ENCODE data around the gene MRPL22.

MRPL22 gene

DNA sequence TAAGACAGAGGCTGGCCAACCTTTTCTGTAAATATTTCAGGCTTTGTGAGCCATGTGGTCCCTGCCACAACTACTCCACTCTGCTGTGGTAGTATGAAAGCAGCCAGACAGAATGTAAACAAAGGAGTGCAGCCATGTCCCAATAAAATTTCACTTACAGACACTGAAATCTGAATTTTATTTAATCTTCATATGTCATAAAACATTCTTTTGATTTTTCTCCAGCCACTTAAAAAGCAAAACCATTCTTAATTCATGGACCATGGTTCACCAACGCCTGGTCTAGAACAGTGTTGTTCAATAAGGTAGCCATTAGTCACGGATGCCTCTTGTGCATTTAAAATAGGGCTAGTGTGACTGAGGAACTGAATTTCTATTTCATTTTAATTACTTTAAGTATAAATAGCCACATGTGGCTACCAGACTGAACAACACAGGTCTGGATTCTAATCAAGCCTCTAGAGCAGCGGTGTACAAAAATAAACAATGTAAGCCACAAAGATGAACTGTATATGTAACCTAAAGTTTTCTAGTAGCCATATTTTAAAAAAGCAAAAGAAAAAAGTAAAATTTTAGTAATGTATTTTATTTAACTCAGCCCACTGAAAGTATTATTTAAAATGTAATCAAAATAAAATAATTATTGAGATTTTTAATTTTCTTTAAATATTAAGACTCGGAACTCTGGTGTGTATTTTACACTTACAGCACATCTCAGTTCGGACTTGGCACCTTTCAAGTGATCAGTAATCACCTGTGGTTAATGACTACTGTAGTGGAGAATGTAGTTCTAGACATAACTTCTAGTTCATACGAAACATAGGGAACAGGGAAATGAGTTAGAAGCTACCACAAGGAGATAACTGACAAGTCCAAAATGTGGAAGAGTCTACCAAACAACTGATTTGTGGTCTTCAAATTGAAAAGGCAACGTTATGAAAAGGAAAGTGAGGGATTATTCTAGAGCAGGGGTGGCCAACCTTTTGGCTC is 17.1 kb upstream of the MRPL22 start:
- no peak for TF ChIP-seq YY1 (IDR thresholded peaks at IDR 0.05; ENCODE audit: low read depth)
- TF ChIP-seq, protein P1, sequence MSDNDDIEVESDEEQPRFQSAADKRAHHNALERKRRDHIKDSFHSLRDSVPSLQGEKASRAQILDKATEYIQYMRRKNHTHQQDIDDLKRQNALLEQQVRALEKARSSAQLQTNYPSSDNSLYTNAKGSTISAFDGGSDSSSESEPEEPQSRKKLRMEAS (IDR thresholded peaks at IDR 0.05) = no peak

DNA sequence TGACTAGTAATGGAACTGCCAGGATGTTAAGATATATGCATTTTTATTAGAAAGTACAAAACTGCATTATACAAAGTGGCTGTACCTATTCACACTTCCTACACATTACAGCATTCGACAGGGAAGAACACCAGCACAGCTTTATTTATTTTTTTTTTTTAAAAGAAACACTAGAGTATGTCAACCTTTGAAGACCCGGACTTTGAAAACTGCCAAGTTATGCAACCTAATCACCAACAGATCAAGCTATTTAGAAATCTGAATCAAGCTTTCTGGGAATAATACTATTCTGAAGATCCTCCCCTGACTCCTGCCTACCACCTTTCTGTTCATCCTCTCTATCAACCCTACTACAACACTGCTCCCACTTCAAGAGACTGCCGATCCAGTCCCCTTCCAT is 7.3 kb upstream of the MRPL22 start:
- no peak for TF ChIP-seq FOXM1 (IDR thresholded peaks at IDR 0.05; ENCODE audit: borderline replicate concordance, low read depth)
- TF ChIP-seq, protein P2, sequence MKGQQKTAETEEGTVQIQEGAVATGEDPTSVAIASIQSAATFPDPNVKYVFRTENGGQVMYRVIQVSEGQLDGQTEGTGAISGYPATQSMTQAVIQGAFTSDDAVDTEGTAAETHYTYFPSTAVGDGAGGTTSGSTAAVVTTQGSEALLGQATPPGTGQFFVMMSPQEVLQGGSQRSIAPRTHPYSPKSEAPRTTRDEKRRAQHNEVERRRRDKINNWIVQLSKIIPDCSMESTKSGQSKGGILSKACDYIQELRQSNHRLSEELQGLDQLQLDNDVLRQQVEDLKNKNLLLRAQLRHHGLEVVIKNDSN (IDR thresholded peaks at IDR 0.05) = no peak
- TF ChIP-seq ZBTB7A (IDR thresholded peaks at IDR 0.05; ENCODE audit: low read depth) = no peak
- no peak for TF ChIP-seq TAF1 (IDR thresholded peaks at IDR 0.05; ENCODE audit: low read depth)
- no peak for TF ChIP-seq CEBPB (IDR thresholded peaks at IDR 0.05)
- TF ChIP-seq, protein P3, sequence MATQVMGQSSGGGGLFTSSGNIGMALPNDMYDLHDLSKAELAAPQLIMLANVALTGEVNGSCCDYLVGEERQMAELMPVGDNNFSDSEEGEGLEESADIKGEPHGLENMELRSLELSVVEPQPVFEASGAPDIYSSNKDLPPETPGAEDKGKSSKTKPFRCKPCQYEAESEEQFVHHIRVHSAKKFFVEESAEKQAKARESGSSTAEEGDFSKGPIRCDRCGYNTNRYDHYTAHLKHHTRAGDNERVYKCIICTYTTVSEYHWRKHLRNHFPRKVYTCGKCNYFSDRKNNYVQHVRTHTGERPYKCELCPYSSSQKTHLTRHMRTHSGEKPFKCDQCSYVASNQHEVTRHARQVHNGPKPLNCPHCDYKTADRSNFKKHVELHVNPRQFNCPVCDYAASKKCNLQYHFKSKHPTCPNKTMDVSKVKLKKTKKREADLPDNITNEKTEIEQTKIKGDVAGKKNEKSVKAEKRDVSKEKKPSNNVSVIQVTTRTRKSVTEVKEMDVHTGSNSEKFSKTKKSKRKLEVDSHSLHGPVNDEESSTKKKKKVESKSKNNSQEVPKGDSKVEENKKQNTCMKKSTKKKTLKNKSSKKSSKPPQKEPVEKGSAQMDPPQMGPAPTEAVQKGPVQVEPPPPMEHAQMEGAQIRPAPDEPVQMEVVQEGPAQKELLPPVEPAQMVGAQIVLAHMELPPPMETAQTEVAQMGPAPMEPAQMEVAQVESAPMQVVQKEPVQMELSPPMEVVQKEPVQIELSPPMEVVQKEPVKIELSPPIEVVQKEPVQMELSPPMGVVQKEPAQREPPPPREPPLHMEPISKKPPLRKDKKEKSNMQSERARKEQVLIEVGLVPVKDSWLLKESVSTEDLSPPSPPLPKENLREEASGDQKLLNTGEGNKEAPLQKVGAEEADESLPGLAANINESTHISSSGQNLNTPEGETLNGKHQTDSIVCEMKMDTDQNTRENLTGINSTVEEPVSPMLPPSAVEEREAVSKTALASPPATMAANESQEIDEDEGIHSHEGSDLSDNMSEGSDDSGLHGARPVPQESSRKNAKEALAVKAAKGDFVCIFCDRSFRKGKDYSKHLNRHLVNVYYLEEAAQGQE (IDR thresholded peaks at IDR 0.05; ENCODE audit: low read depth) = no peak
- TF ChIP-seq, protein P1 (IDR thresholded peaks at IDR 0.05) = no peak
- no peak for TF ChIP-seq EP300 (IDR thresholded peaks at IDR 0.05; ENCODE audit: borderline replicate concordance)
- TF ChIP-seq TEAD4 (IDR thresholded peaks at IDR 0.05) = no peak
- TF ChIP-seq RAD21 (IDR thresholded peaks at IDR 0.05; ENCODE audit: low read depth) = no peak

DNA sequence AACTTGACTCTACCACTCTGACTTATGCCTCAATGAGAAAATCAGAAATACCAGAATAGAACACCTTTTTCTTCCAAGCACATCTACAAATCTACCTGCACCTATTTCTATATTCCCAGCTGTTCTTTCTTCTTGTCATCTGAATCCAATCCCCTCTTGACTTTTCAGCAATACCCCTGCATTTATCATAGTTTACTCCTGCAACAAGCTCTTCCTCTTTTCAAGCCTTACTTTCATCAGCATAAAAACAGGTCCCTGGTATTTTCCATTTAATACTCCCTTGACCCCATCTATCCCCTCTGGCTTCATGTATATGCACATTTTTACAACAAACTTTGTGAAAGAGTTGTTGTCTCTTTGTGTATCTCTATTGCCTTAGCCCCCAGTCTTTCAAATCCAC is 6.0 kb upstream of the MRPL22 start:
- TF ChIP-seq CREB1 (IDR thresholded peaks at IDR 0.05; ENCODE audit: low read depth) (no peak), ZBTB7A (IDR thresholded peaks at IDR 0.05; ENCODE audit: low read depth) (no peak), YY1 (IDR thresholded peaks at IDR 0.05; ENCODE audit: low read depth) (no peak), RAD21 (IDR thresholded peaks at IDR 0.05; ENCODE audit: low read depth) (no peak), TAF1 (IDR thresholded peaks at IDR 0.05; ENCODE audit: low read depth) (no peak), TCF12 (IDR thresholded peaks at IDR 0.05; ENCODE audit: low read depth) (no peak), FOXM1 (IDR thresholded peaks at IDR 0.05; ENCODE audit: borderline replicate concordance, low read depth) (no peak)

DNA sequence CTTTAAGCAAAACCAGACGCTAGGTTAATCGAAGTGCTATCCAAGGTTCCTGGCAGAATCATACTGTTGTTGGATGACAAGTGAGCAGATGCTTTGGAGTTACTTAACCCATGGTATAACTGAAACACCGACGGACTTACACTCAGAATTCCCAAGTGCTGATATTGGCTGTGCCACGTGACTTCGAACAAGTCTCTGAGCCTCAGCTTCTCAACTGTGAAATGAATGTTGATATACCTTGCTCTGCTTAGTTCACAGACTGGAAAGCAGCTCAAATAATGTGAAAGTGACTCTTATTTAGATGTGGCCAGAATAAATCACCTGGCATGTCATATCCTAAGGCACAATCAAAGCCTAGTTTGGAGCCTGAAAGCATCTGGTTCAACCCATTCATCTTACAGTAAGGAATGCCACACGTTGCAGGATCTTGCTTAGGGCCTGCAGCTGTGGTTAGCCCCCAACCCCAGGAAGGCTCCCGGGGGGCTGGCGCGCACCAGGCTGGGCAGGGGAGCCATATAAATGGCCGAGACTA is 3.6 kb upstream of the MRPL22 start:
- TF ChIP-seq TCF12 (IDR thresholded peaks at IDR 0.05; ENCODE audit: low read depth) = no peak
- no peak for TF ChIP-seq YY1 (IDR thresholded peaks at IDR 0.05; ENCODE audit: low read depth)
- no peak for TF ChIP-seq TEAD4 (IDR thresholded peaks at IDR 0.05)
- TF ChIP-seq, protein P2 (IDR thresholded peaks at IDR 0.05) = 0 out of 2 replicates have a peak, but pooled peaks have one; percentile 35
- TF ChIP-seq ZBTB7A (IDR thresholded peaks at IDR 0.05; ENCODE audit: low read depth) = no peak
- no peak for TF ChIP-seq TAF1 (IDR thresholded peaks at IDR 0.05; ENCODE audit: low read depth)

DNA sequence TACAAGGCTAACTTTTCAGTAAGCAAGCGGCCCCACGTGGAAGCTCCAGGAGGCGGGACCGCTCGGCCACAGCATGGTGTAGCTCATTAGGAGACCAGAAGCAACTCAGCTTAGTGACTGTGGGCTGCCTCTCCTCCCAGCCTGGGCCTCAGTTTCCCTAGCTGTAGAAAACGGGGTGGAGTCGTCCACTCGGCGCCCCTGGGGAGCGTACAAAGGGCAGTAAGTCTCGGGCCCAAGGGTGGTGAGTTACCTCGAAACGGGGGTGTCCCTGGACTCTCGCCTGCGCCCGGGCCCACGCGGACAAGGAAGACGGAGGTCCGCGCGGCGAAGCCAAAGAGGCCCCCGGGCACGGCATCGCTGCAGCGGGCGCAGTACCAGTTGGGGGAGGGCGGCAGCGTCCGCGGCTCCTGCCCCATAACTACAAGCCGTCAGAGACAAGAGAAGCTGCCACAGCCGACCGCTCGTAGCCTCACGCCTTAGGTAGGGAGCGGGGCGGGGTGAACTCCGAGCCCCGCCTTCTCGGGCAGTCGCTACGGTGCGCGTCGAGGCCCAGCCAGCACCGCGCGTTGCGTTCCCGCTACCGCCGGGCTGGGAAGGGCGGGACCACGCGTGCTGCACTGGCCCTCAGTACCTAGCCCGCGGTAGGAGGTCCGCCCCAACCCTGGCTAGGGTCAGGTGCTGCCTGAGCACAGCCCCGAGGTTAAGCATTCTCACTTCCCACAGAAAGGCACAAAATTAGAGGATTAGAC is 3.0 kb upstream of the MRPL22 start, which contains the start of gene GEMIN5:
GEMIN5 (minus strand) TSS at position 494 of the 749 bp plus-strand sequence; CDS start at position 416, 78 bp downstream.
- TF ChIP-seq RAD21 (IDR thresholded peaks at IDR 0.05; ENCODE audit: low read depth) = no peak
- peak; percentile 38; the same call in 1 of the 2 replicates for TF ChIP-seq TEAD4 (IDR thresholded peaks at IDR 0.05)
- TF ChIP-seq, protein P1 (IDR thresholded peaks at IDR 0.05) = peak; percentile 96
- peak; percentile 35; the same call in 1 of the 2 replicates for TF ChIP-seq TCF12 (IDR thresholded peaks at IDR 0.05; ENCODE audit: low read depth)
- TF ChIP-seq TAF1 (IDR thresholded peaks at IDR 0.05; ENCODE audit: low read depth) = peak; percentile 85
- TF ChIP-seq CEBPB (IDR thresholded peaks at IDR 0.05) = no peak
- TF ChIP-seq, protein P2 (IDR thresholded peaks at IDR 0.05) = peak; percentile 44
- TF ChIP-seq YY1 (IDR thresholded peaks at IDR 0.05; ENCODE audit: low read depth) = peak; percentile 69
- TF ChIP-seq, protein P3 (IDR thresholded peaks at IDR 0.05; ENCODE audit: low read depth) = no peak
- TF ChIP-seq ZBTB7A (IDR thresholded peaks at IDR 0.05; ENCODE audit: low read depth) = no peak
- TF ChIP-seq FOXM1 (IDR thresholded peaks at IDR 0.05; ENCODE audit: borderline replicate concordance, low read depth) = no peak
- 0 out of 2 replicates have a peak, but pooled peaks have one; percentile 40 for TF ChIP-seq EP300 (IDR thresholded peaks at IDR 0.05; ENCODE audit: borderline replicate concordance)
